Measurements from ENCODE around the gene RAB31.

Gene RAB31

GRCh38 chr18:9796935-9797549 lies 88.9 kb downstream of the RAB31 start:
- no peak for DNase-seq

- DNase-seq, result no peak
These were observed 94.3 kb downstream of the RAB31 start for GRCh38 chr18:9802175-9803062.

DNA sequence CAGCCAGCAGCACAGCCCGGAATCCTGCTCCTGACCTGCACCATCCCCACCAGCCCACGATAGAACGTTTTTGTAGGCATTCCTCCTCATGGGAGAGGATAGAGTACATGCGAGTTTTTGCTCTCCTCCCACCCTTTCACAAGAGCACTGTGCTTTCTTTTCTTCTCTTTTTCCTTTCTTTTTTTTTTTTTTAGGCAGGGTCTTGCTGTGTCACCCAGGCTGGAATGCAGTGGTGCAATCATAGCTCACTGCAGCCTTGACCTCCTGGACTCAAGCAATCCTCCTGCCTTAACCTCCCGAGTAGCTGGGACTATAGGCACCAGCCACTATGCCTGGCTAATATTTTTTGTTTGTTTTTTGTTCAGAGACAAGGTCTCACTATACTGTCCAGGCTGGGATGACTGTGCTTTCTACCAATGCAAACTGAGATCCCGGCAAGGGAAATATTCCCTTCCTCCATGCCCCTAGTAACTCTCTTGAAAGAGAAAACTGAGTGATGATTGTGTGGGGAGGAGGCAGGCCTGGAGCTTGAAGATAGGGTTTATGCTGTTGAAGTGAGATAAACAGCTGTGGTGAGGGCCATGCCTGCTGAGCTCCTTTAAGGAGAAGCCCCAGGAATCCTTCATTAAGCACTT lies 95.1 kb downstream of the RAB31 start:
- no peak for DNase-seq

DNA sequence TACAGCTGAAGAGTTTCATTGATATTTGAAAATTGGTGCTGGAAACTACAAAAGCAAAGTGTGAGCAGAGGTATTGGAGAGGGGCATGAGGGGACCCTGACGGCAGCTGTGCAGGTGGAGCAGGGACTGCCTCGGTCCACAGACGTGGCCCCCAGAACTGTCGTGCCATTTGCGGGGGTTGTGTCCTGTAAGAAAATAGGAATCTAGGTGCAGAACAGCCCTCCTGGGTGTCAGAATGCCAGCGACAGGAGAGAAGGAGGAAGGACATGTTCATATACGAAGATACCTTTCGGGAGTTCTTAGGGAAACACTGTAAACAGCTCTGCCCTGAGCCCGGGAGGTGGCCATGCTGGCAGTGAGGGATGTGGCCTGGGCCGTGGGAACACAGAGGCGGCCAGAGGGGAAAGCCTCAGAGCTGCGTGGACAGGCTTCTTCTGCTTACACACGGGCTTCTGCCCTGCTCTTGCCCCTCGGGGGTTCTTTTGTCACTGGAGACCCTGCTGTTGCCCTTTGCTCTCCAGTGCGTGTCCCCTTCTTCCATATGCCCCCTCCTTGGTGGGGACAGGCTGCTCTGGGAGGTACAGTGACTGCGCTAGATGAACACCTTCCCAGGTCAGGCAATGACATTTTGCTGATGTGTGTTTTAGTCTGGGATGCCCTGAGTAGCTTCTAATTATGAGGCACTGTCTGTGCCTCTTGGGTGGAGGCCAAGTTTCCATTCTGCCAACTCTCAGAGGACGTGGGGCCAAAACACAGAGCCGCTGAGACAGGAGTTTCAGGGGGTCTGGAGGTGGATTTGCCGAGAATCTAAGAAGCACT lies 95.8 kb downstream of the RAB31 start:
- peak; percentile 3 to 54 for DNase-seq

GRCh38 chr18:9804517-9805104 lies 96.5 kb downstream of the RAB31 start:
- DNase-seq, result no peak

DNA sequence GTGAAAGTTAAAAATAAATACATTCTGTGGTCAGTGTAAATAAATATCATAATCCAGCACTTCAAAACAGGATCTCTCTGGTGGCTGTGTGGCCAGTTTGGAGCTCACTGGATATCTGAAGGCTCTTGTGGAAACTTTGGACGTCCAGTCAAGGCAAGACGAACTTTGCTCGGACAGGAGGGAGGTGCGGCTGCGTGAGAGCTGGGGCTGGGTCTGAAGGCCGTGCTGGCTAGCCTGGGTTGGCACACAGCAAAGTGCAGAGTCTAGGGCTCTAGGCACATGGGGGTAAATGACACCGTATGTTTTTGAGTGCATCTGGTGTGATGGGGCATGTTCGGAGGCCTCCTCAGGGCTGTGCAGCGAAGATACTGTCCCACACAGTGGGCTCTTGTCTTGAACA lies 98.8 kb downstream of the RAB31 start:
- DNase-seq, result no peak

DNA sequence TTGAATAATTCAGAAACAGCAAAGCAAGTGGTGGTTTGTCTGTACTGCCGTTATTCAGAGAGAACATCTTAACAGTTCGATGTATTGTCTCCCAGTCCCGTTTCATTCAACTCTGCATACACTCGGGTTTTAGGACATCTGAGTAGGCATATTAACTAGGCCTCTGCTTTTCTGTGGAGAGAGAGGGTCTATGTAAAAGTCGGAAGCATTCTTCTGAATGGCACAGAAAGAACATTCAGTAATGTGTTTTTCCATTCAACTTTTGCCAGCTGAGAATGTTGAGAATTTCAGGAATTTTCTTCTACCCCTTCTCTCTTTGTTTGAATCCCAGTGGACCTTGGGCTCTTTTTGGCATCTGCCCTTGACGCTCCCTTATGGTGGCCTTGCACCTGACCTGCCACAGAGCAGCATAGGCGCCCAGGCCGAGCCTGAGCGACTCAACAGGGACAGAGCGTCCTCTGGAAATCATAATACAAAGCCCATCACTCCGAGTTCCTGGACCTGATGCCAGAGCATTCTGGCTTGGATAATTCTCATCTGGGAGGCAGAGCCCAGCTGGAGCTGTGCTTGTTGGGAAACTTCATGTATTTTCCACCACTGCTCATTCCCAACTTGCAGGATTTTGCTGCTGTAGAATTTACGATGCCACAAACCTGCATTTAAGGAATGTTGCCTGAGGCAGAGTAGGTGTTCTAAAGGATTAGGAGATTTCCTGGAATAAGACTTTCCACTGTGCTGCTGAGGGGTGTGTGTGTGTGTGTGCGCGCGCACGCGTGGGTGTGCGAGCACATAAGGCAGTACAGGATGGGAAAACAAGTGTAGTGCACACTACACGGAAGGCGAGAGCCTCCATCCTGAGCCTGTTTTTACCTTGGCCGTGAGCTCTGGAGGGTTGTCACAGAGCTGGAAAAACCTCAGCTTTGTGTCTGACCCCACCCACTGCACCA lies 100.5 kb downstream of the RAB31 start:
- DNase-seq, result no peak

- DNase-seq, result no peak
These were observed 101.6 kb downstream of the RAB31 start for GRCh38 chr18:9809697-9810096.

DNA sequence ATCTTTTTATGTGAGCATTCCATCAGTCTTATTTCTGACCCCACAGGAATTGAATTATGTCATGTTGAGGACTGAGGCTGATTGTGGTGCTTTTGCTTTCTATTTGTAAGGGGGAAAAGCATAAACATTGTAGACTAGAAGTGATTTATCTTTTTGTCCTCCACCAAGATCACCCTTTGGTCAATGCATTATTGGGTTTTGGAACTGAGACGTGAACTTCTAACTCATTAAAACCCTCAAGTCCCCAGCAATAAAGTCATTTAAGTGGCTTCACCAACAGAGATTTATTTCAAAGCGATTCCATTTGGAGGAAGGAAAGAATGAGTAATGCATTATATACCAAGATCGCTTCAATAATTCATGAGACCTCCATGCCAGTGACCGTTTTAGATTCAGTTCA lies 102.2 kb downstream of the RAB31 start:
- DNase-seq, result no peak

GRCh38 chr18:9810994-9811705 lies 103.0 kb downstream of the RAB31 start:
- DNase-seq, result no peak

DNA sequence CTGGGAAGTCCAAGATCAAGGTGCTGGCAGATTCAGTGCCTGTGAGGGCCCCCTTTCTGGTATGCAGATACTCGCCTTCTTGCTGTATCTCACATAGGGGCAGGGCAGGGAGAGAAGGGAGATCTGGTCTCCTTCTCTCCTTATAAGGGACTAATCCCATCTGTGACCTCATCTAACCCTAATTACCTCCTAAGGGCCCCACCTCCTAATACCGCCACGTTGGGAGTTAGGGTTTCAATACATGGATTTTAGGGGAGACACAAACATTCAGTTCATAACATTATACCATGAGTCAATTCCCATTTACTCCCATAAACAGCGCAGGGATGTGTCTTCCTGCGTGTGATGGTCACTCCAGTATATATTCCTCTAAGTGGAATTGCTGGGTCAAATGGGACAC lies 103.9 kb downstream of the RAB31 start:
- no peak for DNase-seq

- DNase-seq, result no peak
These were observed 106.3 kb downstream of the RAB31 start for GRCh38 chr18:9814431-9814830.

DNA sequence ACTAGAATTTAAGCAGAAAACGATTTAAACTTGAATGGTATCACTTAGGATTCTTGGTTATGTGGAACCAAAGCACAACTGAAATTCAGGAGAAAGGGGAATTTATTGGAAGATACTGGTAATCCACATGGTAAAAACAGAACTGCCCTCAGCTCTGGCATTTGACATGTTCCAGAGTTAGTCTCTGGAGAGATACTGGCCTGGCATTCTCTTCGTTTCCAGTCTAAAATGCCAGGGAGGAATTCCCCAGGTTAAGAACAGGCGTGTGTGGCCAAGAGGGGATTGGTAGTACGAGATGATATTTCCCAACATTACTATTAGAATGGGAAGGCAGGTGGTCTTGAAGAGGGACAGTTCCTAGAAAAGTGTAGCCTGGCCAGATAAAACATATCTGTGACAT lies 109.2 kb downstream of the RAB31 start:
- DNase-seq, result no peak

DNA sequence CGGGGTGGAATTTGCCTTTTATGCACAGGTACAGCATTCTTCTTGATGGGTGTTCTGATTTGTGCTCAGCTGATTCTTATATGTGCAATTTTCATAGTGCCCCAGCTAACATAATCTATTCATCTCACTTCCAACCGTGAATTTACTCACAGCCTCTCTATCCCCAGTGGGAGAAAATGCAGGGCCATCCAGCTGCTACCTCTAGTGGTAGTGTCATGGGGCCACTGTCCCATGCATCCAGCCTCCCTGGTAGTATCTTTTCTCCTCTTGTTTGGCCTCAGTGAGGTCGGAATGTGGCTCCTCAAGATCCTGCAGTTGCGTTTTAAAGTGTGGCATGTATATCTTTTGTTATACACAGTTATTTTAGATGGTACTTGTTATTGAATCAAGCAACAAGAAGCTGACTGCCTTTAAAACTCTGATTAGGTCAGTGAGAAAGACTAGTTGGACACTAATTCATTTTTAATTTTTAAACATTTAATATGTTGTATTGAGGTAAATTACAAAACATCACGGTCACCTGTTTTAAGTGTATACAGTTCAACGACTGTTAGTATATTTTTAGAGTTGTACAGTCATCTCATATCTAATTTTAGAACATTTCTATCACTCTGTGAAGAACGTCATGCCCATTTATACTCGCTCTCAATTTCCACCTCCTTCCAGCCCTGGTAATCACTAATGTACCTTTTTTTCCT lies 109.8 kb downstream of the RAB31 start:
- DNase-seq, result no peak

DNA sequence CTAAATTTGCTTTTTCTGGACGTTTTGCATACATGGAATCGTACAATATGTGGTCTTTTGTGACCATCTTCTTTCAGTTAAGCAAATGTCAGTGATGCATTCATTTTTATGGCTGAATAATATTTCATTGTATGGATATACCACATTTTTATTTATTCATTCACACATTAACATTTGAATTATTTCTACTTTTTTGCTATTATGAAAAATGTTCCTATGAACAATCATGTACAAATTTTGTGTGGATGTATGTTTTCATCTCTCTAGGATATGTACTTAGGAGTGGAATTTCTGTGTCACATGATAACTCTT lies 110.3 kb downstream of the RAB31 start:
- no peak for DNase-seq

DNA sequence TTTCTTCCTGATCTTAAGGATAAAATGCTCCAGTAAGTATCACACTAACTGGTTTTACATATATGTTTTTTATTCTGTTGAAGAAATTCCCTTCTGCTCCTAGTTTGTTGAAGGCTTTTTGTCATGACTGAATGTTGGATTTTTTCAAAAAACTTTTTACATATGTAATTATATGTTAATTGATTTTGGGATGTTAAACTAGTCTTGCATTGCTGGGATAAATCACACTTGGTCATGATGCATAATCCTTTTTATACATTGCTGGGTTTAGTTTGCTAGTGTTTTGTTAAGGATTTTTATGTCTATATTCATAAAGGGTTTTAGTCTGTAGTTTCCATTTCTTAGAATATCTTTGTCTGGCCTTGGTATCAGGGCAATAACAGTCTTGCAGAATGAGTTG lies 112.0 kb downstream of the RAB31 start:
- no peak for DNase-seq

DNA sequence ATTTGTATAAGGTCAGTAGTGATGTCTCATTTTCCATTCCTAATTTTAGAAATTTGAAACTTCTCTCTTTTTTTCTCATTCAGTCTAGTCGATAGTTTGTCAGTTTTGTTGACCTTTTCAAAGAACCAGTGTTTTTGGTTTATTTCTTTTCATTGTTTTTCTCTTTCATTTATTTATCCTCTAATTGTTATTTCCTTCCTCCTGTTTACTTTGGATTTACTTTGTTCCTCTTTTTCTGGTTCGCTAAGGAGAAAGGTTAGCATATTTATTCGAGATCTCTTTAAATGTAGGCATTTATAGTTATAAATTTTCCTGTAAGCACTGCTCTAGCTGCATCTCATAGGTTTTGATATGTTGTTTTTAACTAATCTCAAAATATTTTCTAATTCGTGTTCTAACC lies 112.6 kb downstream of the RAB31 start:
- DNase-seq, result no peak

DNA sequence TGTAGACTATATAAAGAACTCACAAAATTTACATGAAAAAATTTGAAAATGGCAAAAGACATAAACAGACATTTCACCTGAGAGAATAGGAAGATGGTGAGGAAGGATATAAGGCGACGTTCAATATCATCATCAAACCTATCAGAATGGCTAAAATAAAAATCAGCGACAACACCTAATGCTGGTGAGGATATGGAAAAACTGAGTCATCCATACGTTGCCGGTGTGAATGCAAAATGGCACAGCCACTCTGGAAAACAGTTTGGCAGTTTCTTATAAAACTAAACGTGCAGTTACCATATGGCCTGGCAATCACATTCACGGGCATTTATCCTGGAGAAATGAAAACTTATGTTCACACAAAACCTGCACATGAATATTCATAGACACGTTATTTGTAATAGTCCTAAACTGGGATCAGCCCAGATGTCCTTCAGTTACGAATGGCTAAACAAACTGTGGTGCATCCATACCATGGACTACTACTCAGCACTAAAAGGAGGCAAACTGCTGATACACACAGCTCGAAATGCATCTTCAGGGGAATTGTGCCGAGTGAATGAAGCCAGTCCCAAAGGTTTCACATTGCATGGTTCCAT lies 114.6 kb downstream of the RAB31 start:
- DNase-seq, result no peak

GRCh38 chr18:9823805-9824473 lies 115.8 kb downstream of the RAB31 start:
- DNase-seq, result no peak

GRCh38 chr18:9824474-9824832 lies 116.4 kb downstream of the RAB31 start:
- DNase-seq, result no peak

All from NCI-H524 (cell line).